H1 (cell line): ENCODE data around the gene MYH2. TPM values are rescaled to one million over a fixed set of nuclear protein-coding genes. Genes with fewer than 3 reads are reported as not detected.

Experiments used
- CTCF ChIA-PET: fragments of 300-600 bp; sonication (Branson Sonifier 250); formaldehyde crosslinking; loops from one replicate; lab custom pipeline; 2021; ENCODE audit not compliant: partially characterized antibody; lab: Charles Lee
- POLR2A ChIA-PET: fragments of 300-600 bp; sonication (Branson Sonifier 250); formaldehyde crosslinking; loops from one replicate; lab custom pipeline; 2021; ENCODE audit warnings: inconsistent platforms; ENCODE audit not compliant: partially characterized antibody; lab: Charles Lee
- DNase-seq, 2 experiments: peaks; one replicate each; pipeline versions ENCODE4 v3.0.0 to v3.0.0-alpha.2; 2010 to 2022; ENCODE audit warnings: low spot score in 2 of 2, low read depth in 1 of 2, mixed read lengths in 1 of 2
- FAIRE-seq: peaks from 2 replicates; lab custom pipeline; 2011; peaks lifted over from hg19 to GRCh38; lab: Jason Lieb, UNC
- H2AFZ ChIP-seq: 2 replicates; pipeline ENCODE4 v1.8.1; 2012; ENCODE audit warnings: low read length, inconsistent platforms
- H2AK5ac ChIP-seq: 2 replicates; pipeline ENCODE4 v1.6.1; 2013; ENCODE audit warnings: low read depth, low read length
- H2BK120ac ChIP-seq: replicated peaks from 2 replicates; pipeline ENCODE3; 2013; ENCODE audit warnings: low read depth, low read length, inconsistent platforms
- H2BK12ac ChIP-seq: 2 replicates; pipeline ENCODE4 v1.6.1; 2013; ENCODE audit warnings: low read depth, low read length
- H2BK15ac ChIP-seq: 2 replicates; pipeline ENCODE4 v1.6.1; 2013; ENCODE audit warnings: low read length
- H2BK20ac ChIP-seq: 2 replicates; pipeline ENCODE4 v1.6.1; 2013; ENCODE audit warnings: low read length
- H2BK5ac ChIP-seq: 2 replicates; pipeline ENCODE4 v1.6.1; 2013; ENCODE audit warnings: low read depth, low read length
- H3K14ac ChIP-seq: 2 replicates; pipeline ENCODE4 v1.6.1; 2013; ENCODE audit warnings: inconsistent platforms; ENCODE audit not compliant: insufficient read length
- H3K18ac ChIP-seq: 2 replicates; pipeline ENCODE4 v1.6.1; 2013; ENCODE audit warnings: low read length; ENCODE audit errors: extremely low read depth
- H3K23ac ChIP-seq: 2 replicates; pipeline ENCODE4 v1.6.1; 2013; ENCODE audit warnings: inconsistent platforms; ENCODE audit not compliant: insufficient read length
- H3K23me2 ChIP-seq: 2 replicates; pipeline ENCODE4 v1.6.1; 2013; ENCODE audit warnings: low read depth, low read length
- H3K27ac ChIP-seq: 2 replicates; pipeline ENCODE4 v1.6.1; 2011; ENCODE audit warnings: low read depth, low read length, inconsistent platforms
- H3K27me3 ChIP-seq, 4 experiments: replicated peaks in 1 of 4; 1 replicate in 1 of 4; 2 replicates in 3 of 4; pipeline versions ENCODE4 v1.6.1 to v1.8.1; 2011 to 2013; ENCODE audit warnings: low read length in 3 of 4, mild to moderate bottlenecking in 3 of 4, inconsistent platforms in 2 of 4, mixed read lengths in 2 of 4, moderate library complexity in 1 of 4; ENCODE audit not compliant: control insufficient read depth in 3 of 4, insufficient read depth in 3 of 4; ENCODE audit errors: extremely low read depth in 1 of 4
- H3K36me3 ChIP-seq, 4 experiments: 2 replicates each; pipeline versions ENCODE4 v1.6.1 to v1.8.1; 2011 to 2013; ENCODE audit warnings: mild to moderate bottlenecking in 4 of 4, low read length in 3 of 4, moderate library complexity in 2 of 4, control low read depth in 1 of 4, inconsistent platforms in 1 of 4; ENCODE audit not compliant: insufficient read depth in 4 of 4, control insufficient read depth in 2 of 4
- H3K4ac ChIP-seq: replicated peaks from 2 replicates; pipeline ENCODE3; 2013; ENCODE audit warnings: low read length, low read depth, mixed read lengths, inconsistent platforms; ENCODE audit not compliant: insufficient read length
- H3K4me1 ChIP-seq, 4 experiments: replicated peaks in 1 of 4; 1 replicate in 1 of 4; 2 replicates in 3 of 4; pipeline versions ENCODE4 v1.6.1 to v1.8.1; 2011 to 2013; ENCODE audit warnings: low read length in 3 of 4, inconsistent platforms in 2 of 4, mixed read lengths in 1 of 4; ENCODE audit not compliant: insufficient read depth in 4 of 4, control insufficient read depth in 3 of 4
- H3K4me2 ChIP-seq, 2 experiments: 2 replicates each; pipeline versions ENCODE4 v1.6.1 to v1.8.1; 2011 to 2013; ENCODE audit warnings: low read depth in 2 of 2, low read length in 2 of 2, control low read depth in 1 of 2, inconsistent platforms in 1 of 2, mild to moderate bottlenecking in 1 of 2; ENCODE audit not compliant: insufficient read depth in 1 of 2
- H3K4me3 ChIP-seq, 4 experiments: fragments of 200-600, 300-600 bp in 1 of 4; sonication (generic), shearing (Covaris generic), sonication (Bioruptor Twin) in 1 of 4; 2 replicates each; pipeline versions ENCODE4 v1.5.1 to v1.8.1; 2011 to 2016; ENCODE audit warnings: low read length in 4 of 4, low read depth in 3 of 4, control low read depth in 2 of 4, inconsistent platforms in 2 of 4, mild to moderate bottlenecking in 2 of 4, mixed read lengths in 1 of 4, moderate library complexity in 1 of 4; ENCODE audit not compliant: insufficient read depth in 2 of 4; ENCODE audit errors: extremely low read depth in 1 of 4
- H3K56ac ChIP-seq: replicated peaks from 2 replicates; pipeline ENCODE3; 2013; ENCODE audit warnings: low read depth, mild to moderate bottlenecking, mixed read lengths, low read length, inconsistent platforms; ENCODE audit not compliant: insufficient read length
- H3K79me1 ChIP-seq: 2 replicates; pipeline ENCODE4 v1.6.1; 2013; ENCODE audit warnings: low read depth, low read length, control low read depth
- H3K79me2 ChIP-seq, 2 experiments: 2 replicates each; pipeline versions ENCODE4 v1.6.1 to v1.8.1; 2012 to 2013; ENCODE audit warnings: low read length in 2 of 2, mild to moderate bottlenecking in 2 of 2, inconsistent platforms in 1 of 2; ENCODE audit not compliant: insufficient read depth in 2 of 2, control insufficient read depth in 1 of 2
- H3K9ac ChIP-seq, 4 experiments: replicated peaks in 1 of 4; 1 replicate in 1 of 4; 2 replicates in 3 of 4; pipeline versions ENCODE4 v1.6.1 to v1.8.1; 2011 to 2013; ENCODE audit warnings: low read depth in 3 of 4, low read length in 3 of 4, control low read depth in 2 of 4, mild to moderate bottlenecking in 2 of 4, moderate library complexity in 2 of 4, inconsistent platforms in 1 of 4; ENCODE audit errors: extremely low read depth in 1 of 4
- H3K9me3 ChIP-seq, 2 experiments: 2 replicates each; pipeline versions ENCODE4 v1.6.1 to v1.8.1; 2012 to 2013; ENCODE audit warnings: mild to moderate bottlenecking in 2 of 2, moderate library complexity in 2 of 2, control low read depth in 1 of 2, inconsistent platforms in 1 of 2, low read depth in 1 of 2, low read length in 1 of 2, mixed read lengths in 1 of 2; ENCODE audit not compliant: insufficient read depth in 2 of 2
- H4K20me1 ChIP-seq, 2 experiments: replicated peaks in 1 of 2; 2 replicates each; pipeline versions ENCODE3 to v1.8.1; 2011 to 2013; ENCODE audit warnings: inconsistent platforms in 2 of 2, low read length in 2 of 2, mild to moderate bottlenecking in 1 of 2; ENCODE audit not compliant: insufficient read depth in 2 of 2, control insufficient read depth in 1 of 2
- H4K5ac ChIP-seq: 2 replicates; pipeline ENCODE4 v1.6.1; 2013; ENCODE audit warnings: low read length, low read depth, mixed read lengths, inconsistent platforms; ENCODE audit not compliant: insufficient read length
- H4K8ac ChIP-seq: 2 replicates; pipeline ENCODE4 v1.8.0; 2013; ENCODE audit warnings: mild to moderate bottlenecking, moderate library complexity, low read length, inconsistent platforms; ENCODE audit not compliant: insufficient read depth; ENCODE audit errors: extremely low read depth
- H4K91ac ChIP-seq: replicated peaks from 2 replicates; pipeline ENCODE3; 2013; ENCODE audit warnings: low read length, mixed read lengths, inconsistent platforms; ENCODE audit not compliant: insufficient read length
- CEBPB ChIP-seq: IDR thresholded peaks from 2 replicates; pipeline ENCODE4 v1.6.1; 2012; ENCODE audit warnings: low read depth, low read length
- CHD2 ChIP-seq: IDR thresholded peaks from 2 replicates; pipeline ENCODE4 v1.6.1; 2012; ENCODE audit warnings: low read length, improper control_type of control experiment
- EZH2 ChIP-seq: fragments of 200-600 bp; sonication (generic); IDR thresholded peaks from 2 replicates; pipeline ENCODE4 v1.7.1; 2012; ENCODE audit warnings: low read depth, mild to moderate bottlenecking, moderate library complexity, low read length, inconsistent platforms; ENCODE audit not compliant: severe bottlenecking
- FOSL1 ChIP-seq: IDR thresholded peaks from 2 replicates; pipeline ENCODE4 v1.6.1; 2011; ENCODE audit warnings: mild to moderate bottlenecking, low read depth, low read length, moderate library complexity; ENCODE audit not compliant: insufficient read depth
- POU5F1 ChIP-seq: IDR thresholded peaks from 2 replicates; pipeline ENCODE4 v1.6.1; 2011; ENCODE audit warnings: low read depth, mild to moderate bottlenecking, low read length, moderate library complexity
- RAD21 ChIP-seq, 2 experiments: IDR thresholded peaks in 1 of 2; conservative IDR thresholded peaks in 1 of 2; 2 replicates each; pipeline ENCODE4 v1.6.1; 2011; ENCODE audit warnings: low read depth in 2 of 2, low read length in 2 of 2, improper control_type of control experiment in 1 of 2, inconsistent platforms in 1 of 2, mild to moderate bottlenecking in 1 of 2, moderate library complexity in 1 of 2
- SIRT6 ChIP-seq: IDR thresholded peaks from one replicate; pipeline ENCODE4 v1.7.1; 2012; ENCODE audit warnings: low read length, inconsistent platforms
- SRF ChIP-seq: IDR thresholded peaks from 2 replicates; pipeline ENCODE4 v1.6.1; 2011; ENCODE audit warnings: mild to moderate bottlenecking, low read depth, low read length, moderate library complexity
- SUZ12 ChIP-seq: fragments of 200-600 bp; sonication (generic); IDR thresholded peaks from 2 replicates; pipeline ENCODE4 v1.6.1; 2012; ENCODE audit warnings: mild to moderate bottlenecking, inconsistent platforms, low read length, moderate library complexity, mixed read lengths
- TAF7 ChIP-seq: optimal IDR thresholded peaks from 2 replicates; pipeline ENCODE3; 2011; ENCODE audit warnings: low read depth, mild to moderate bottlenecking, inconsistent platforms, low read length, moderate library complexity, borderline replicate concordance
- WGBS, 2 experiments: shearing (Covaris generic) in 1 of 2; methylation state at CpG; one replicate each; pipeline versions ENCODE4 v1.1.6 to v1.1.7; 2013 to 2015; ENCODE audit warnings: low lambda C conversion rate in 2 of 2, mixed read lengths in 2 of 2, inconsistent platforms in 1 of 2, low coverage in 1 of 2, missing lambda C conversion rate in 1 of 2; ENCODE audit not compliant: insufficient replicate concordance in 2 of 2, insufficient coverage in 1 of 2, insufficient read length in 1 of 2; ENCODE audit errors: extremely low coverage in 1 of 2, missing lambda C conversion rate in 1 of 2; 5-methylcytosine and 5-hydroxymethylcytosine counted together
- polyA plus RNA-seq, 7 experiments: library from polyadenylated mRNA; depleted of rRNA in 3 of 7; stranded (reverse) in 5 of 7; unstranded in 2 of 7; fragments of >200 nt in 5 of 7; fragments of 200-250 nt in 2 of 7; gene quantifications; 1 replicate in 5 of 7; 2 replicates in 1 of 7; 4 replicates in 1 of 7; pipeline versions ENCODE4 v1.2.1 to v1.2.3, GENCODE V29; 2011 to 2013; ENCODE audit warnings: missing spikeins in 2 of 7, mixed read lengths in 2 of 7
- total RNA-seq: library from RNA; stranded (reverse); fragmentation: NEBNext Ultra II Directional; extraction: Animal tissue kit (Norgen Biotek cat#: 25700); gene quantifications from 2 replicates; pipeline ENCODE4 v1.2.1, GENCODE V29; 2021

MYH2 gene
- total and polyA plus RNA-seq, 2 of the 8 experiments (the other 6 are each of a cell fraction or from before 2014, with no cell fraction given) = 1.0 to 9.0 TPM

GRCh38 chr17:10471858-10472257, 77.6 kb downstream of the MYH2 start:
- WGBS, 2 experiments = 100% methylated on average over 1 of the region's 1 CpG; no CpG with 5 or more reads in 1 of the 2 experiments
- TF ChIP-seq CEBPB (no peak), FOSL1 (no peak), EZH2 (no peak), RAD21 (IDR thresholded peaks at IDR 0.05 in 1 of 2, conservative IDR thresholded peaks at IDR 0.05 in 1 of 2; ENCODE audit: low read depth in 2 of 2, low read length in 2 of 2) (no peak), TAF7 (no peak), SIRT6 (no peak), SRF (no peak), SUZ12 (no peak), POU5F1 (no peak), CHD2 (no peak)

More at GRCh38 chr17:10471858-10472257, 77.6 kb downstream of the MYH2 start:
- H3K36me3 ChIP-seq = no peaks in the 10 kb centered on the region
- no peak overlapping the region for H4K5ac ChIP-seq
- no peaks in the 10 kb centered on the region for H4K20me1 ChIP-seq
- no peak overlapping the region for H3K27ac ChIP-seq
- H2BK15ac ChIP-seq = no peak overlapping the region
- H3K18ac ChIP-seq = no peak overlapping the region
- no peak overlapping the region for H2AFZ ChIP-seq
- H3K56ac ChIP-seq = no peak overlapping the region
- no peak overlapping the region for H3K23ac ChIP-seq
- H3K4me1 ChIP-seq = no peaks in the 10 kb centered on the region
- no peaks in the 10 kb centered on the region for H3K9me3 ChIP-seq
- CTCF ChIA-PET = interaction anchor here (0.7 to 1.6 kb wide), 5 partner anchors 11 to 246 kb away, joined by 3 to 5 read pairs (median 3); no protein-coding TSS in a partner anchor
- H3K23me2 ChIP-seq = no peaks in the 10 kb centered on the region
- H3K79me1 ChIP-seq = no peaks in the 10 kb centered on the region
- no peak overlapping the region for H2BK5ac ChIP-seq
- H4K8ac ChIP-seq = no peak overlapping the region
- H3K14ac ChIP-seq = no peak overlapping the region
- H2AK5ac ChIP-seq = no peak overlapping the region
- H4K91ac ChIP-seq = no peak overlapping the region
- no peak for FAIRE-seq
- H2BK120ac ChIP-seq = no peak overlapping the region
- no peak overlapping the region for H3K4ac ChIP-seq
- H2BK12ac ChIP-seq = no peak overlapping the region
- no peak for DNase-seq
- no peaks in the 10 kb centered on the region for H3K27me3 ChIP-seq
- no peak overlapping the region for H3K9ac ChIP-seq
- POLR2A ChIA-PET = no interaction called here
- no peak overlapping the region for H3K4me3 ChIP-seq
- no peak overlapping the region for H3K4me2 ChIP-seq
- no peaks in the 10 kb centered on the region for H3K79me2 ChIP-seq
- no peak overlapping the region for H2BK20ac ChIP-seq
